ENCODE results near the gene RIPOR2. TPM values are rescaled to one million over a fixed set of nuclear protein-coding genes. Genes with fewer than 3 reads are reported as not detected.
"Not testable (repeated sequence)": the region's sequence is repeated elsewhere in the genome, so short reads cannot be mapped to it uniquely, and the experiment has no call there.

The RIPOR2 gene
- polyA plus RNA-seq, 1 donor = 8.8 TPM

DNA sequence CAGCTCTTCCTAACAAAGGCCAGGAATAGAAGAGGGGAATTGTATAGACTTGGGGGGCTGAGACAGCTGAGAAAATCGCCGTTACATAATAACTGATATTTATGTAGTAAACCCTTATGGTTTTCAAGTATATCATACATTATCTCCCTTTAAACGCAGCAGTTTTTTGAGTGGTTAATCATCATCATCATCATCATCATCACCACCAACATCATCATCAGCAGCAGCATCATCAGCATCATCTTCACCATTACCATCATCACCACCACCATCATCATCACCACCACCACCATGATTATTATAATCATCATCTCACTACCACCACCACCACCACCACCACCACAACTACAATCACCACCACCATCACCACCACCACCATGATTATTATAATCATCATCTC, 9.1 kb downstream of the RIPOR2 start:
- DNase-seq = not testable (repeated sequence)

DNA sequence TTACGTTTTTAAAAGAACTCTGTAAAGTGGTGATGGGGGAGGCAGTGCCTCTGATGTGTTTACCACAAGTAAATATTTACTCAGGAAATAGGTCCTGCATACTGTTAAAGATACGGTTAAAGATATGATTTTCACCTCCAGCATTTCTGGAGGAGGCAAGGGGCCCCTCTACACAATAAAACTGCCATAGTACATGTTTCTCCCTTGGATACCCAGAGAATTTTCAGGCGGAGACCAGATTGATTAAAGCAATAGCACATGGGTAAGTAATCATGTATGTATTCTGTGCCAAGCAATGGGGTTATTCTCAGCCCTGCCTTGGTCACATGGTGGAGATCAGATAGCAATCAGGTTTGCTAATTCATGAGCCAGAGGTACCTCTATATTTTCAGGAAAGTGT, 9.6 kb downstream of the RIPOR2 start:
- DNase-seq = no peak

DNA sequence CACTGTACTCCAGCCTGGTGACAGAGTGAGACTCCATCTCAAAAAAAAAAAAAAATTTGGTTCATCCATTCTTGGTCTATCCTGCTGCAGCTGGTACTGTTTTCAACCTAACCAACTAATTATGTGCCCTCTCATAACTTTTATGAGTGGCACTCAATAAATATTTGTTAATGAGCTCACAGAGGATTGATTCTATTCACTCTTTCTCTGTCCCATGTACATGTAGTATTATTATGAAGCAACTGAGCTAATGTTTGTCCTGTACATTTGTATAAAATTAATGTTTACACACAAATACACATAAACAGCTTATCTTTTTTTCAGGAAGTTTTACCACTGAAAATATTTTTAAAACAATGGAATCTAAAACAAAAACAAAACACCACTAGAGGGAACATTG, 10.1 kb downstream of the RIPOR2 start:
- no peak for DNase-seq

DNA sequence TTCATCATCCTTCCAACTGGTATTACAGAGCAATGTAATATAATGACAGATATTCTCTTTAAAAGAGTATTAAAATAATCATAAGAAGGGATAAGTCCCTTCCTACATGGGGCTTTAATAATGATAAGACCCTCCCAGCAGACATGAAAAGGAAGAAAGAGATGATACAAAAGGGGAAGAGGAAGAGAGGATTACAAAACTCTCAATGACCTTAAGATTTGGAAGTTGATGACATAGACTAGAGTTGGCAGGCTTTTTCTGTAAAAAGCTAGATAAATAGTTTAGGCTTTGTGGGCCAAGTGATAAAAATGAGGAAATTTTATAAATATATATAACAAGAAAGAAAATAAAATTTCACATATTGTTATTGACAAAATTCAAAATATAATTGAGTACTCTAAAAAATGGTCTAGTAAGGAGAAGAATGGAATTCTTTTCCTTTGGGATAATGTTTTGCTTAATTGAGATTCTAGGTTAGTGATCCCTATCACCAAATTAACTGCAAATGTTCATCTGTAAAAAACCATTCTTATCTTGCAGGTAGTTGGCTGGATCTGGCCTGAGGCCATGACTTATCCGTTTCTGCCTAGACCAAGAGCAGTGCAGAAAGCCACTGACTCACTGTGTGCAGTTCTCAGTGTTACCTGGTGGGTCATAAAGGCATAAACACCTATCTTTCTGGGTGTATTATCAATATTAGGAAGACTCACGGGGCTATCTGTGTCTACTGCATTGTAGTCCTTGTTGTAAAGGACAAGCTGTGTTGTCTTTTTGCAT, 11.0 kb downstream of the RIPOR2 start:
- DNase-seq = no peak

DNA sequence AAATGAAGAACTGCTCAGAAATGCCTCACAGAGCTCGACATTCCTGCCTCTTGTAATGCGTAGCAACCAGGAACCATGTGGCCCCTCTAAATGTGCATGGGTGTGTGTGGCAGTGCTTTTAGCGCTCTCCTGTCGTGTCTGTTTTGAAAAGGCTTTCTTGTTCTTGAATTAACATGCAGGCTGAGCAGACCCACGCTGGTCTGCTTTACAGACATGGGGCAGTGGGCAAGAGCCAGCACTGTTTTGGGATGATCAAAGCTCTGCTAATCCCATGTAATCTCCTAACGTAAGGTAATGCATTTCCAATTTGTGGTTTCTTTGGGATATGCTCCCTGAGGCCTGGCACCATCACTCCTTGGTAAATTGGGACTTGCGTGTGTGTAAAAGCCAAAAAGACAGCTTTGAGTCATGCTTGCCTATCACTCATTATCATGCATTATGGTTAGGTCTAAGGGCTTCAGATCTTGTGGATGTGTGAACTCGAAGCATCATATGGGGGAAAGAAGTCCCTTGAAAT, 11.8 kb downstream of the RIPOR2 start:
- no peak for DNase-seq

DNA sequence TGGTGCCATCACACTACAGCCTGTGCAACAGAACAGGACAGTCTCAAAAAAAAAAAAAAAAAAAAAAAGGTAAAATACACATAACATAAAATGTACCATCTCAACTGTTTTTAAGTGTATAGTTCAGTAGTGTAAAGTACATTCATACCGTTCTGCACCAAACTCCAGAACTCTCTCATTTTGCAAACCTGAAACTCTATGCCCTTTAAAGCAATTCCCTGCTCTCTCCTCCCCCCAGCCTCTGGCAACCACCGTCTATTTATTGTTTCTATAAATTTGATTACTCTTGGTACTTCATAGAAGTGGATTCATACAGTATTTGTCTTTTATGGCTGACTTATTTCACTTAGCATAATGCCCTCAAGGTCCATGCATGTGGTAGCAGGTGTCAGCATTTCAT, 12.9 kb downstream of the RIPOR2 start:
- DNase-seq = no peak

DNA sequence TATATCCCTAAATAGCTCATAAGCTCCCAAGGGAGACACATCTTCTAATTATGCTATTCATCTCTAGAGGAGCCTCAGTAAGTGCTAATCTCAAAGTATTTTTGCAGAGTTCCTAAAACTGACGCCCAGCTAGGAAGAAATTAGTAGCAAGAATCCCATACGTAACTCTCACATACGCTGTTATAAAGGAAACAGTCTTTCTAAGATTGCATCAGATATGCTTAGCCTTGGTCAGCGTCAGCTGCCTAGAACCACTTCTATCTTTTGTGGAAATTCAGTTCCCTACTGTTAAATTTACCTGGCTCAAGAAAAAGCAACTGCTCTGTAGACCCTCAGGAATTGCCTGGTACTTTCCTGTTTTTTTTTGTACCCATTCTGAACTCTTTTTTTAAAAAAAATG, 13.6 kb downstream of the RIPOR2 start:
- no peak for DNase-seq

DNA sequence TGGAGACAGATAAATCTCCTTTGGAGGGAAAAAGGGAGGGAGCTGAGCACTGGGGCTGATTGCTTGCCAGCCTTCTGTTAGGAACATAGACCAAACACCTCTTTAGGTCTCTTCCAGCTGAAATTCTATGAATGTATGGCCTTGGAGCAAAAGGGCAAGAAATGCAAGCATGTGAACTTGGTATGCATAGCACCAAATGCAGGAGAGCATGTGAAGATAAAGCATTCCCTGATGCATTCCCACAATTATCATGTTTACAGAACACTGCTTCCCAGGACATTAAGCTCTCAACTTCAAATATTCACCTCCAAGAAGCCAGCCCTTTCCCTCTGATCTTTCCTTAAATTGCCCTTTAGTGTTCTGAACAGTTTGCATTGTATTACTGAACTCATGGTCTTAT, 15.6 kb downstream of the RIPOR2 start:
- DNase-seq = no peak

DNA sequence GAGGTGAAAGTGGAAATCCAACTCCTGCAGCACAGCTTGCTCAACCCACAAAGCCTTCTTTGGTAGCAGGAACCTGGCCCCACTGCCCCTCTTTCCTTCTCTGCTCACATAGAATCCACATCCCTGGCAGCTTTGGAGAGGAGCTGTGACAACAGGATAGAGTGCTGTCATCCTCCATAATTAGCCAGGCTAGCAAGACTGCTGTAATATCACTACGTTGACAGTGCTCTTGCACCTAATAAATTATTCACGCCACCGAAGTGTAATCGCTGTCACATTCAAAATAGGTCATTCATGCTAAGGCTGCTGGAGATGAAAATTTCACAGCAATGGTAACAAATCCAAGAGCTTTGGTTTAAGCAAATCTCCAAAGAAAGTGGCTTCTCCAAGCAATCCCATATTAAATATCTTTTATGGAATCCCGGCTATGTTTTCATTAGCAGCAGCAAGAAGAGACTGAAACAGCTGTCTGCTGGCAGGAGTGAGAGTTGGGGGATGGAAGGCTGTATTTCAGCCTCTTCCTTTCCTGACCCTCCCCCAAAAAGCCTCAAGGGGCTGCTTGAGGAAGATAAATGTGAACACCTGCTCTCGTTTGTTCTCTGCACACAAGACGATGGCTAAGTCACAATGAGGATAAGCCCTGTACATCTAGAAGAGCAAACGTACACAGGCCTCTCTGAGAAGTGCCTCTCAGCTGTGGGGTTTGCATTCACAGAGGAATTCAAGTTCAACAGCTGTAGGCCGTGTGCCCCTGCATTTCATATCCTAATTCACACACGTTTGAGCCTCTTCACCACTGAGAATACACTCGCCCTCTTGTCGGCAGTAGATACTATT, 16.5 kb downstream of the RIPOR2 start:
- no peak for DNase-seq

DNA sequence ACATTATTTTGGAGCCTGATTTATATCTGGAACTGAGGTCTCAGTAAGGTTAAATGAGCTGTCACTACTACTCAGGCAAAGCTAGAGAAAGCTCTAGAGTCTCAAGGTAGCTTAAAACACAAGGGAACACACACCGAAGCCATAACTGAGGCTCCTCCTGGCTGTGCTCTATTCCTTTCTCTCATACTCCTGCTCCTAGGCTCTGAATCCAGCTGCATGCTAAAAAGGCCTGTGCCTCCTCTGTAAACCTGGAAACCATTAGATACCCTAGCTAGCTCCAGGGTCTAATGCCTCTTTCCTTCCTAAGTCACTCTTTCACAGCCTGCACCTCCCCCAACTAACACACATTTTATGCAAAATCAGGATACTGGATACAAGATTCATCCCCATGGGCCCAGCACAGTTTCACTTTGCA, 17.1 kb downstream of the RIPOR2 start:
- no peak for DNase-seq

DNA sequence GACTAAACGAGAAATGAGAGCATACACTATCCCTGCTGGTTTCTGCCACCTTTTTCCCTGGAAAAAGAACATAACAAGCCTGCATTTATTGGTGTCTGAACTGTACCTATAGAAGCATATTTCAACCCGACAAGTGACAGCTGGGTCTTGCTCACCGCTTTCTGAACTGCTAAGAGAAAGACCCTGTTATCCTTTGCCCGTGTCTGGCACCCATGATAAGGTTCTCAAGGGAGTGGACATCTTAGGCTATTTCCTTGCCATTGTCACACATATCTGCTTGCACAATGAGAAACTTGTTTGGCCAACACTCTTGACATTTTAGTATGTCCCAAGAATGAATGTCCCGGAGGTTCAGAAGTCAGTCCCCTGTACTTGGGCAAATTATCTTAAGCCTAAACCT, 19.3 kb downstream of the RIPOR2 start:
- no peak for DNase-seq

DNA sequence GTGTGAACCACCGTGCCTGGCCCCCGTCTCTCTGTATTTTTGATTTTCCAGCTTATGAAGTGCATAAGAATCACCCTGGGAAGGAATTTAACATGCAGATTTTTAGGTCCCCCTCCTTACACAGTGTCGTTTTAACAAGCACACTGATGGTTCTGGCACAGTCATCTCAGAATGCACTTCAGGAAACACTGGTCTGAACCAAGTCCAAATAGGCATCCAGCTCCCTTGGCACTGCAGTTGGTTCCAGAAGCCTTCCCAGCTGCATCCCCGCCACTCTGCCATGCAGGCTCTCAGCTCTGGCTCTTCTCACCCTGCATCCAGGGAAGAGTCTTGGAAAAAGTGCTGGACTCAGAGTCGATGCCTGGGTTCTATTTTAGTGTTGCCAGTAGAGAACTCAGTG, 20.1 kb downstream of the RIPOR2 start:
- no peak for DNase-seq

DNA sequence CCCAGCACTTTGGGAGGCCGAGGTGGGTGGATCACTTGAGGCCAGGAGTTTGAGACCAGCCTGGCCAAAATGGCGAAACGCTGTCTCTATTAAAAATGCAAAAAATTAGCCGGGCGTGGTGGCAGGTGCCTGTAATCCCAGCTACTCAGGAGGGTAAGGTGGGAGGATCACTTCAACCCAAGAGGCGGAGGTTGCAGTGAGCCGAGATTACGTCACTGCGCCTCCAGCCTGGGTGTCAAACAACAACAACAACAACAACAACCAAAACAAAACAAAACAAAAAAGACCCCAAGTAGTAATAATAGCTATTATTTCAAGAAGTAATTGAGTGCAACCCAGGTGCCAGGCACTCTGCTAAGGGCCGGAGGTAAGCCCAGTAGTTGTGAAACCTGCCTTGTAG, 21.7 kb downstream of the RIPOR2 start:
- not testable (repeated sequence) for DNase-seq

DNA sequence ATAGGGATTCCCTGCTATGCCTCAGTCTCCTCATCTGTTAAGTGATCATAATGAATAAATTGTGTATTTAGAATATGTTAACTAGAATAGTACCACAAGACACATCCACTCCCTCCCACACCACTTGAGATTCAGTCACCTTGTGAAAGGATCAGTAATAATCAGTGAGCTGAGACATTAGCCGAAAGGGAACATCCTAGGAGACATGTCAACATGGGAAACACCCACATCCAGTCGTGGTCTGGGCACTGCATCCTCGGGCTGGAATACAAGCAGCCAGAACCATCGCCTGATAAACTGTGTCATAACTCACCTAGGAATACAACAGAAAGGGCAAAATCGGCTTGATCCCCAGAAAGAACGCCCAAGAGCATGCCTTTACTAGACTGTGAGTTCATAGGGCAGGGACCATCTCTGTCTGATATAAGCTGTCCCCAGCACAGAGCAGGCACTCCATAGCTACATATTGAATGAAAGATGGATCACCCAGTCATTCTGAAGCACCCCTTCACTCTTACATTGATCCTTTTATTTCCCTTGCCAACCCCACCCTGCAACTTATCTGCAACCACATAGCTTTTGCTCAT, 23.9 kb downstream of the RIPOR2 start:
- no peak for DNase-seq

DNA sequence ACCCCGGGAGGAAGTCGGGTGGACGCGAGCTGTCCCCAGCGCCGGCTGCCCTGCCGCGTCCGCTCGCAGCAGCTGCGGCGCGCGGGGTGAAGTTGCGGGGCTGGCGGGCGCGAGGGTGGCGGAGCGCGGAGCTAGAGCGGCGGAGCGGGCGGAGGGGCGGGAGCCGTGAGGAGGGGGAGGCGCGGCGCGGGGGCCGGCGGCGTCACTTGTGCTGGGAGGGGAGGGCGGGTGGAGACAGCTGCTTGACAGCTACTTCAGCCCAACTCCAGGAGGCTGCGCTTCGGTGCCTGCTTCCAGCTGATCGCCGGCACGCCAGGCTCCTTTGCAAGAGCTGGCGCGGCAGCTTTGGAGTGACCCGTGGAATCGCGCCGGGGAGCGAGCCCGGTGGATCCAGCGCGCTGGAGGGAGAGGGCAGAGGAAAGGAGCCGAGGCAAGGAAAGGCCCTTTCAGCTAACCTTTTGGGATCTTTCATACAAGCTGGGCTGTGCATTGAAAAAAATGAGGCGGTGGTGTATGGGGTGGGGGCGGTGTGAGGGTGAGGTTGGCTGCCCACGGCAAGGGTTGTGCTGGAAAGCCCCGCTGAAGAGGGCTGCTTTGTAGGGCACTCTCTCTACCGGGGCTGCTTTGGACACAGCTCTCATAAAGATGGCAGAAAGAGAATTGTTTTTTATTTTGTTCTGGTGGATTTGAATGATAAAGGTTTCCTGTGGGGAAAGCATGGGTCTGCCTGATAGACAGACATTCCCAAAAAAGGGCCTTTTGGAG, 24.6 kb downstream of the RIPOR2 start:
- no peak for DNase-seq

DNA sequence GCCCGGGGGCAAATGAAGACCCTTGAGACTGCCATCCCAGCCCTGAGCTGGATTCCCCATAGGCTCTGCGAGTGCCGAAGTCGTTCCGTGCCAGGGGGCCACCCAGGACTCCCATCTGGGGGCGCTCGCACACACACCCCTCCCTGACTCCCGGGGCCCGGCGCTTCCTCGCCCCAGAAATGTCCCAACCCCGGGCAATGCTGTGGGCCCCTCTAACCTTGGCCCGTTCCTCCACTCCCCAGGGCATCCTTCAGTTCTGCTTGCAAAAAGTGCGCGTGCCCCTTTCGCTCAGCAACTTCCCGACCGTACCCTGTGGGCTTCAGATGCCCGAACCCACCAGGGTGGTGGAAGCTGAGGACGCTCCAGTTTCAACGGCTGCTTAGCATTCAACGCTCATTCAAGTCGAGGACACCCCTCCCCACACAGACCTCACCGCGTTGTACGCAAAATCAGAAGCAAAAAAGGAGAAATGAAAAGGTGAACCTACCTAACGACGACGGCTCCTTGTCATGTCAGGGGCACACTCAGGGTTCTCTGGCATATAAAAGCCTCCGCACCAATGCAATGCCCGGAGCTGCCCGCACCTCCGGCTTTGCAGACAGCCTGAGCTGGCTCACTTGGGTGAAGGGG, 25.3 kb downstream of the RIPOR2 start:
- no peak for DNase-seq

DNA sequence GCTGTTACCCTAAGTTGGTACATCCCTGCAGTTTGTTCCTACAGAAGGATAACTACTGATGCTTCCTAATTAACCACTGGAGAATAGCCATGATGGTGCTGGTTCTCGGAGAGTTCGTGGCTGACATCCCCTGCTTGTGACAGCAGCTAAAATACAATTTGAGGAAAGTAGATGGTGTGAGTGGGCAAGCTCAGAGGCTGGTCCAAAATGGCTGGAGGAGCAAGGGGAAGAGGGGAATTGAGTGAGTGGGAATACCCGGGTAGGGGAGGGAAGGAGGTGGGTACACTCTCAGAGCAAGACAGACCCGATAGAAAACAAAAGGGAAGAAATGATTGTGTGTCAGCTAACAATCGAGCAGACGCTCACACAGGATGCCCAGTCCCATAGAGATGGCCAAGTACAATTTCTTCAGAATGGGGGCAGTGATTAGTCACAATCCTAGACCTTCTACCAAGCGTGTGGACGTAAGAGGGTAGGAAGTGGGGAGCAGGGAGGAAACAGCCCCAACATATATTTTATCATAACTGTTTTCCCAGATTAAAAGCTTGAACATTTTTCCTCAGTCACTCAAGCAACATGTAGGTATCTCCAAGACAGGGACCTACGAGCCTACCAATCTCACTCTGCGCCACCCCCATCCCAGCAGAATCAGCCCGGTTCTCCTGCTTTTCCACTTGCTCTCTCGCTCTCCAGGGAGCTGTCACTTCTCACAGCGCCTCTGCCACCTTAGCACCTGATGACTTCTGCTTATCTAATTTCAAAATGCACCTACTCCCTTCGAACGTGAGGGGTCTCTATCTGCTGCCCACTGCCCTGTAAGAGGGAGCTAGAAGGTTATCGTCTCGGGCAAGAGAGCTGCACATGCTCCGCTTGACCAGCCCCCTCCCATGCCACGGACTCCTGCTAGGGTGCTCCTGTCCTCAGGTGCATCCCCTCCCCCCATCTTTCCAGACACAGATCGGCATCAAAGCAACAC, 26.2 kb downstream of the RIPOR2 start:
- DNase-seq = no peak

DNA sequence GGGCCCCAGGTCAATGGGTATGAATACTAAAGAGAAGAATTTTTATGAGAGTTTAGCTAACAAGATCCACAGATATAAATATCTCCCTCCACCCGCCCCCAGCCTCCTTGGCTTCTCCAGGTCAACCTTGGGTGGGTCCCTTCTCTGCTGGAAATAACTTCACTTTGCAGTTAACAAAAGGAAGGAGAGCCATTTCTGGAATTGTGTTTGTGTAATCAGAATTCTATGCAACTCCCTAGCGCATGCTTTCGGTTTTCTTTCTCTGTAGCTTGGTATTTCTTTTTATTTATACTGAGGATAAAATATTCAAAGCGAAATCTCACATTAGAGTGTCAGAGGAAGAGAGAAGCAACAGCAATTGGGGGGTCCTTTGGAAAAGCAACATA, 27.1 kb downstream of the RIPOR2 start:
- no peak for DNase-seq

DNA sequence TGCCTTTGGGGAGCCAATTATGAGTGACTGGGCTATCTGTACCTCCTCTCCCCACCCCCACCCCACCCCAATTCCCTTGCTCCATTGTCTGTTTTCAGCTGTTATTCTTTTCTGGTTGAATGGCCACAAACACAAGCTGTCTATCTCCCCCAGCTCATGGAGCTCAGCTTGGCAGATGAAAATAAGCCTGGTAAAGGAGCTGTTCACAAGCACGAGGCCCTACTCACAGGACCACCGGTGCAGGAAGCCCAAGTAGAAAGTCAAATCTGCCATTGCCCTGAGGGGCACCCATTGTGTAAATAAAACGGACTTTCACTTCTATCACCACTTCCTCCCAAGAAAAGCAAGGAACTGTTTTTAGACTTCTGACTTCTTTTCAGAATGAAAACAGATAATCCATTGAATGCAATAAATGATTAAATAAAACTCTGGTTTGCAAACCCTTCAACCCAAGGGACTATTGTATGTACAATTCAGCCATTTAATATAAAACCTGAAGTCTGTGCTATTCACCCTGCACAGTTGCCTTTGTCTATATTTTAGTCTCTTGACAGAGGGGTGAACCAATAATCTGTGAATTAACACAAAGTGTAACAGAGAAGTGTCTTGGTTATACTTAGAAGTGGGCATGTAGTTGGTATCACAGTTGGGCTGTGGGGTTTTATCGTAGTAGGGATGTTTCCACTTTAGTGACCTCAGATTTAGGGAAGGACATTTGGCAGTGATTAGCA, 27.7 kb downstream of the RIPOR2 start:
- no peak for DNase-seq

DNA sequence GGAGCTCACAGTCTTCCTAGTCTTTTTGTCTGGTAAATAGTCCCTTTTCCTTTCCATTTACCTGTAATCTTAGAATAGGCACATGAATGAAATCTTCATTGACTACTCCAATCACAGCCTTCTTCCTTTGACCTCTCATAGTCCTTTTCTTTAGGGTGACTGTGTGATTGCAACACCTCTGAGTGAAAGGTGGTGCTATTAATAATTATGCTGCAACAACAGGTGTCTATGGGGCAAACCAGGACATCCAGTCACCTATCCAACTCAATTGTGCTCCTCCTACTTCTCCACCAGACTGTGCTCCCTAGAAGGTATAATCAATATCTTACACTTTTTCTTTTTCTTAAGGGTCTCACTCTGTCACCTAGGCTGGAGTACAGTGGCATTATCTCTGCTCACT, 29.4 kb downstream of the RIPOR2 start:
- no peak for DNase-seq

Measured in left kidney (tissue), 2 donors.